Stomach (tissue), 9 donors: ENCODE data around the gene SERPINE1. TPM values are rescaled to one million over a fixed set of nuclear protein-coding genes. Genes with fewer than 3 reads are reported as not detected.

Source experiments
- DNase-seq, 2 donors: peaks; one replicate each; pipeline versions ENCODE4 v3.0.0 to v3.0.0-alpha.2; 2013 to 2019
- H3K27ac ChIP-seq, 5 donors: fragments of 200-600 bp in 4 of 5; sonication (generic) in 4 of 5; one replicate each; pipeline ENCODE4 v1.5.1; 2013 to 2019; ENCODE audit warnings: mild to moderate bottlenecking in 1 of 5, moderate library complexity in 1 of 5
- H3K27me3 ChIP-seq, 3 donors: fragments of 200-600 bp; sonication (generic); one replicate each; pipeline ENCODE4 v1.5.1; 2017 to 2019; ENCODE audit warnings: mixed run types in 1 of 3
- H3K36me3 ChIP-seq, 4 donors: fragments of 200-600 bp; sonication (generic); 1 replicate in 3 of 4; 2 replicates in 1 of 4; pipeline ENCODE4 v1.5.1; 2016 to 2019
- H3K4me1 ChIP-seq, 4 donors: fragments of 200-600 bp; sonication (generic); one replicate each; pipeline ENCODE4 v1.5.1; 2016 to 2019
- H3K4me3 ChIP-seq, 4 donors: fragments of 200-600 bp; sonication (generic) in 3 of 4; one replicate each; pipeline ENCODE4 v1.5.1; 2016 to 2019; ENCODE audit warnings: mild to moderate bottlenecking in 1 of 4
- H3K9me3 ChIP-seq, 4 donors: fragments of 200-600 bp; sonication (generic); one replicate each; pipeline ENCODE4 v1.5.1; 2016 to 2019
- CTCF ChIP-seq, 7 experiments: fragments of 450-650 bp in 4 of 7; fragments of 200-600 bp in 3 of 7; sonication (generic) in 3 of 7; IDR thresholded peaks; one replicate each; pipeline ENCODE4 v1.5.1; 2016 to 2019; ENCODE audit warnings: antibody characterized with exemption in 7 of 7, control low read depth in 2 of 7, mild to moderate bottlenecking in 1 of 7
- EP300 ChIP-seq: sonication (generic); formaldehyde crosslinking; IDR thresholded peaks from one replicate; pipeline ENCODE4 v1.6.1; 2017; ENCODE audit warnings: antibody characterized with exemption
- POLR2A ChIP-seq, 4 donors: fragments of 450-650 bp; IDR thresholded peaks; one replicate each; pipeline ENCODE4 v1.6.1; 2016; ENCODE audit warnings: antibody characterized with exemption in 4 of 4, control low read depth in 2 of 4, mild to moderate bottlenecking in 1 of 4, moderate library complexity in 1 of 4
- POLR2AphosphoS5 ChIP-seq, 3 donors: sonication (generic); formaldehyde crosslinking; IDR thresholded peaks; one replicate each; pipeline ENCODE4 v1.6.1; 2016; ENCODE audit warnings: antibody characterized with exemption in 3 of 3
- WGBS, 5 donors: extraction: QIAGEN DNeasy Blood & Tissue Kit in 3 of 5; methylation state at CpG; one replicate each; pipeline versions ENCODE4 v1.1.5 to v1.1.7; 2013 to 2018; 5-methylcytosine and 5-hydroxymethylcytosine counted together
- intact Hi-C: fragments of 100-400 bp; cut with DNase I; formaldehyde crosslinking; loops from one replicate; pipeline ENCODE4 v1.15.1; 2023; ENCODE audit warnings: low total_unique reads
- polyA plus RNA-seq, 3 donors: library from polyadenylated mRNA; stranded (reverse); fragments of 200-250 nt; gene quantifications; one replicate each; pipeline ENCODE4 v1.2.3, GENCODE V29; 2013
- total RNA-seq, 5 donors: library from RNA; depleted of rRNA; stranded (reverse); fragments of >200 nt; gene quantifications; one replicate each; pipeline versions ENCODE4 v1.1.0 to v1.2.3, GENCODE V29; 2014 to 2016
- donor health status: healthy with polysubstance abuse.
- donor health status: Bipolar disorder and iron deficiency.
- donor health status: healthy.

Gene SERPINE1
- total and polyA plus RNA-seq, 8 donors = 0.58 to 25.0 (median 6.3) TPM

- WGBS, 5 donors = 6 to 13% (median 7%) methylated on average over 10 to 28 of the region's 28 CpGs
- TF ChIP-seq EP300 (no peak), POLR2A (IDR thresholded peaks at IDR 0.05) (no peak), CTCF (IDR thresholded peaks at IDR 0.05) (no peak), POLR2AphosphoS5 (IDR thresholded peaks at IDR 0.05) (no peak)
- H3K4me3 ChIP-seq = no peak overlapping the region
- H3K4me1 ChIP-seq = peaks cover 28 to 54% (median 49%) of the 10 kb centered on the region in 4 donors
- H3K36me3 ChIP-seq = no peaks in the 10 kb centered on the region
- no peaks in the 10 kb centered on the region for H3K9me3 ChIP-seq
- intact Hi-C loops = no loop called here
- peaks cover 35 to 100% (median 100%) of the 10 kb centered on the region in 3 donors for H3K27me3 ChIP-seq
- no peak for DNase-seq
- no peak overlapping the region for H3K27ac ChIP-seq
Measured at GRCh38 chr7:101174322-101174854, 47.5 kb downstream of the SERPINE1 start.

GRCh38 chr7:101175664-101176063 is 48.8 kb downstream of the SERPINE1 start:
- Histone ChIP-seq H3K27me3 (peaks cover 42 to 100% (median 100%) of the 10 kb centered on the region in 3 donors), H3K4me3 (no peak overlapping the region), H3K4me1 (peaks cover 36 to 52% (median 48%) of the 10 kb centered on the region in 4 donors), H3K36me3 (no peaks in the 10 kb centered on the region), H3K27ac (no peak overlapping the region), H3K9me3 (no peaks in the 10 kb centered on the region)
- no peak for TF ChIP-seq EP300
- TF ChIP-seq POLR2A (IDR thresholded peaks at IDR 0.05) = no peak
- no peak for TF ChIP-seq POLR2AphosphoS5 (IDR thresholded peaks at IDR 0.05)
- TF ChIP-seq CTCF (IDR thresholded peaks at IDR 0.05) = no peak
- DNase-seq = no peak
- WGBS, 5 donors = 29 to 39% (median 34%) methylated on average over 3 of the region's 3 CpGs
- intact Hi-C loops = no loop called here

DNA sequence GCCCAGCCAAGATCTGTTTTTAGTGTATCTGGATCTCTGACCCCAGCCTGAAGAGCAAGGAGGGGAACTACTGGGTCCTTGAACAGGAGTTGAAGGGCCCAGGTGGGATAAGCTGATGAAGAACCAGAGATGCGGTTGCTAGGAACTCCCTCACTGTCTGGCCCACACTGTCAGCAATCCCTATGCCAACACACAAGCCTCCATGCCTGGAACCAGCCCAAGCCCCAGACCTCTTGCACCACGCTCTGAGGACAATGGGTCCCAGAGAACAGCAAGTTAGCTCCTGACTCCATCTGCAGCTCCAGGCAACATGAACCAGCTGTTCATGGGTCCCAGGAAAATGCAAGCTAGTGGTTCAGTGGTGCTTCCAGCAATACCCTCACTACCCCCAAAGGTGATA is 50.7 kb downstream of the SERPINE1 start:
- no peak for TF ChIP-seq POLR2A (IDR thresholded peaks at IDR 0.05)
- no peaks in the 10 kb centered on the region for H3K36me3 ChIP-seq
- H3K9me3 ChIP-seq = no peaks in the 10 kb centered on the region
- 56 to 65% (median 60%) methylated on average over 1 to 2 of the region's 2 CpGs for WGBS, 5 donors
- H3K4me3 ChIP-seq = no peak overlapping the region
- peaks cover 25 to 100% (median 99%) of the 10 kb centered on the region in 3 donors for H3K27me3 ChIP-seq
- H3K4me1 ChIP-seq = peaks cover 24 to 44% (median 35%) of the 10 kb centered on the region in 4 donors
- DNase-seq = no peak
- no peak overlapping the region for H3K27ac ChIP-seq
- intact Hi-C loops = no loop called here

DNA sequence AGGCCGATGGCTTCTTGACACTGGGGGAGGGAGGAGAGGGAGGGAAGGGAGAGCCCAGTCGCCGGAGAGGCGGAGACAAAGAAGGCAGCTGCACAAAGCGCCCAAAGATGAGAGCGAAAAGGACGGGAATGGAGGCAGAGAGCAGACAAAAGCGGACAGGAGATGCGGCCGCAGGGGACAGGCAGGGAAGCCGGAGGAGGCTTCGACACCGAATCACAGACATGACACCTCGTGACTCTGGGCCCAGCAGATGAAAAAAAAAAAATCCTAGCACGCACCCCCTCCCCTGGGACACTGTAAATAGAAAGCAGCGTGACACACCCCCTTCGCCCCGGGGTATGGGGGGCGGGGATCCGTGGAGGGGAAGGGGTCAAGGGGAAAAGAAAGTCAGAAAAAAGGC is 52.2 kb downstream of the SERPINE1 start:
- H3K27me3 ChIP-seq = peaks cover 23 to 97% (median 85%) of the 10 kb centered on the region in 3 donors

More for the DNA sequence above, 52.2 kb downstream of the SERPINE1 start:
- Histone ChIP-seq H3K9me3 (no peaks in the 10 kb centered on the region), H3K4me1 (peaks cover 11 to 31% (median 20%) of the 10 kb centered on the region in 4 donors), H3K36me3 (no peaks in the 10 kb centered on the region), H3K4me3 (no peak overlapping the region), H3K27ac (no peak overlapping the region)
- intact Hi-C loops = no loop called here
- 1 to 4% (median 2%) methylated on average over 19 to 20 of the region's 20 CpGs for WGBS, 5 donors
- TF ChIP-seq CTCF (IDR thresholded peaks at IDR 0.05) (no peak), EP300 (no peak), POLR2A (IDR thresholded peaks at IDR 0.05) (no peak), POLR2AphosphoS5 (IDR thresholded peaks at IDR 0.05) (no peak)
- peak in 1 of 2 donors; percentile 36 for DNase-seq
